ENCODE results near the gene EHMT1.

GRCh38 chr9:137755261-137755927, 136.6 kb downstream of the EHMT1 start:
- TF ChIP-seq POLR2AphosphoS2 (IDR thresholded peaks at IDR 0.05; ENCODE audit: low read depth, low read length), result no peak
- no peak for TF ChIP-seq POLR2AphosphoS5 (IDR thresholded peaks at IDR 0.05; ENCODE audit: low read length)
- TF ChIP-seq RBBP5 (conservative IDR thresholded peaks at IDR 0.05), result no peak
- TF ChIP-seq CTCF (IDR thresholded peaks at IDR 0.05 in 2 of 3, conservative IDR thresholded peaks at IDR 0.05 in 1 of 3; ENCODE audit: control insufficient read depth in 2 of 3, extremely low read depth in 1 of 3, insufficient read depth in 1 of 3, low read depth in 3 of 3, low read length in 3 of 3), result no peak

All from GM12878 (cell line).